HL-60 (cell line): ENCODE results near the gene KRT39.

Source experiments
- DNase-seq, 2 experiments: peaks; one replicate each; pipeline ENCODE4 v3.0.0-alpha.2; 2010 to 2020; ENCODE audit warnings: low read depth in 1 of 2, low spot score in 1 of 2
- H3K27ac ChIP-seq: fragments of 250-450 bp; sonication (Bioruptor Pico); replicated peaks from 2 replicates; pipeline ENCODE4 v1.5.1; 2020; ENCODE audit warnings: mild to moderate bottlenecking, moderate library complexity
- H3K27me3 ChIP-seq: fragments of 250-450 bp; sonication (Bioruptor Pico); 2 replicates; pipeline ENCODE4 v1.5.1; 2021; ENCODE audit warnings: mild to moderate bottlenecking, moderate library complexity; ENCODE audit not compliant: insufficient read depth, poor library complexity, severe bottlenecking
- H3K4me3 ChIP-seq: replicated peaks from 2 replicates; pipeline ENCODE4 v1.5.1; 2011; ENCODE audit warnings: mild to moderate bottlenecking, control low read depth, low read length; ENCODE audit not compliant: insufficient read depth
- CTCF ChIP-seq: IDR thresholded peaks from one replicate; pipeline ENCODE4 v1.5.1; 2011; ENCODE audit warnings: low read length, control low read depth, inconsistent platforms; ENCODE audit not compliant: insufficient read depth
- GABPA ChIP-seq: IDR thresholded peaks from 2 replicates; pipeline ENCODE4 v1.6.1; 2012; ENCODE audit warnings: low read depth
- POLR2AphosphoS5 ChIP-seq: IDR thresholded peaks from 2 replicates; pipeline ENCODE4 v1.6.1; 2012; ENCODE audit warnings: low read depth
- REST ChIP-seq: IDR thresholded peaks from 2 replicates; pipeline ENCODE4 v1.6.1; 2012; ENCODE audit warnings: low read depth; ENCODE audit not compliant: insufficient replicate concordance
- SPI1 ChIP-seq: IDR thresholded peaks from 2 replicates; pipeline ENCODE4 v1.6.1; 2012; ENCODE audit warnings: low read depth, mild to moderate bottlenecking, borderline replicate concordance

Gene KRT39

DNA sequence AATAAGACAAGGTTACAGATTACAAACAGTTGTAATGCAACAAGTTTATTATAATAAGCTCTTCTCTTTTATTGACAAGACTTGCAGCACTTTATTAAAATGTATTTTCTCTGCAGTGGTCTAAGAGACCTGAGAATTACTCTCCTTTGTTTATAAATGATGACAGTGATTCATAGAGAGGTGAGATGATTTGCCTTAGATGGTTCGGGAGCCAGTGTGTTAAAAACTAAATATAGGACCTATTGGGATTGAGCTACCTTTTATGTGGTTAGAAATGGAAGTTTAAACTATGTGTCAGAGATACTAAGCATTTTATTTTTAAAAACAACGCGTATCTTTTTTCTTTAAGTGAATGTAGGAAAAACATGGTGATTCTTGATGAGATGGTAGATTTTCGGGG lies 30.1 kb upstream of the KRT39 start:
- Histone ChIP-seq H3K27me3 (peaks cover 4% of the 10 kb centered on the region), H3K4me3 (no peak overlapping the region), H3K27ac (no peak overlapping the region)
- TF ChIP-seq REST = no peak
- TF ChIP-seq POLR2AphosphoS5 = no peak
- TF ChIP-seq CTCF = no peak
- no peak for TF ChIP-seq GABPA
- TF ChIP-seq SPI1 = no peak
- no peak for DNase-seq

DNA sequence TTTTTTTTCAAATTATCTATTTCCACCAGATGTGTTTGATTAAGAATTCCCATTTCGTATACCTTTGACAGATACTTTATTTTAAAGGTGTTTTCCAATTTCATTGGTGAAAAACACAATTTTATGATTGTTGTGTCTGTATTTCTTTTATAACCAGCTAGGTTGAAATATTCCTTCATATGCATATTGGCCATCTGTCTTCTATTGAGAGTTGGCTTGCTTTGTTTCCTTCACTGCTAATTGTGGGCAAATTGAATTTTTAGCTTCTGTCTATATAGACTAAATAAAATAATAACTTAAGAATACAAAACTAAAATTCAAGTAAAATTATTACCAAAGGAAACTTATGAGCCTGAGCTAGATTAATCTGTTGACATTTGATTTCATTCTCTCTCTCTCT lies 28.4 kb upstream of the KRT39 start:
- no peak overlapping the region for H3K27ac ChIP-seq
- H3K4me3 ChIP-seq = no peak overlapping the region
- TF ChIP-seq GABPA = no peak
- no peak for TF ChIP-seq SPI1
- TF ChIP-seq POLR2AphosphoS5 = no peak
- no peak for TF ChIP-seq REST
- TF ChIP-seq CTCF = no peak
- DNase-seq = no peak
- H3K27me3 ChIP-seq = peaks cover 4% of the 10 kb centered on the region

DNA sequence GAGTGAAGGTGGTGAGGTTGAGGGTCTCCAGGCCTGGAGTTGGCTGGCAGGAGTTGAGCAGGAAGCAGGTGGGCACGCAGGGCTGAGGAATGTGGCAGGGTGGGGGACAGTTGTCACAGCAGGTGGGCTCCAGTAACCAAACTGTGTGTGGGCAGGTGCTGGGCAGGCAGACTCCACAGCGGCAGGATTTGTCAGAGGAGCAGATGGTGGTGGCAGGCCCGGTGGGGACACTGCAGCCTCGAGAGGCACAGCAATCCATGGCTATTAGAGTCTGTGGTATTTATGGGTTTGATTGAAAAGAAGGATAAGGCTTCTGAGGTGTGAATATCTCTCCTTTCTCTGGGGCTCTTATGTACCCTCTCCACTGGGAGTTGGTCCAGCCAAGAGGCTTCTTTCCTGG lies 27.1 kb upstream of the KRT39 start, which contains the start of gene KRTAP3-3:
KRTAP3-3 (minus strand) TSS at position 326 of the 400 bp plus-strand sequence; CDS start at position 259, 67 bp downstream.
- TF ChIP-seq SPI1 = no peak
- H3K27ac ChIP-seq = no peak within 1 kb of the TSS
- no peak for DNase-seq
- H3K27me3 ChIP-seq = peaks cover 2% of the 10 kb centered on the region
- H3K4me3 ChIP-seq = no peak within 1 kb of the TSS

DNA sequence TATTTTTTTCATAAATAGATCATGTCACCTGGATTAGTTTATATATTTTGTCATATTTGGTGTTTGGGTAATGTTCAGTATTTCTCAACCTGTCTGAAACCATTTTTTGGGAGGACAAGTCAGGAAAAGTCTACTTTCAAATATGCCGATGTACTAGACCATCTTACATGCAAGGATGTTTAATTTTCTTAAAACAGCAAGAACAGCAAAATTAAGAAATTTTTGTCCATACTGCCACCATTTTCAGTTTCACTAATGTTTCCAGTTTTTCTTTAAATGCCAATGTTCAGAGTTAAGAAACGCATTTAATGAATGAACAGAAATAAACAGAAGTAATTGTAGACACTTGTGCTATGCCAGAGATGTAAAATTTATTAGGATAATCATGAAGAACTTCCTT lies 26.3 kb upstream of the KRT39 start:
- TF ChIP-seq POLR2AphosphoS5 = no peak
- TF ChIP-seq REST = no peak

More for the DNA sequence above, 26.3 kb upstream of the KRT39 start:
- Histone ChIP-seq H3K27me3 (peaks cover 2% of the 10 kb centered on the region), H3K27ac (no peak overlapping the region), H3K4me3 (no peak overlapping the region)
- no peak for DNase-seq
